DOHH2 (cell line): ENCODE measurements around the gene TP63.

Experiments used
- H3F3A ChIP-seq: fragments of 200-600 bp; sonication (generic), shearing (Covaris generic); 2 replicates; pipeline ENCODE4 v1.6.0; 2016; ENCODE audit warnings: antibody characterized with exemption, mild to moderate bottlenecking; ENCODE audit not compliant: control insufficient read depth, insufficient read depth
- H3K27ac ChIP-seq: fragments of 200-600 bp; sonication (generic); 2 replicates; pipeline ENCODE4 v1.5.1; 2014; ENCODE audit warnings: low read depth, mild to moderate bottlenecking, low read length, moderate library complexity
- H3K27me3 ChIP-seq: fragments of 200-600 bp; sonication (generic); 2 replicates; pipeline ENCODE4 v1.6.1; 2014; ENCODE audit warnings: mild to moderate bottlenecking, low read length, mixed read lengths; ENCODE audit not compliant: control insufficient read depth
- H3K36me3 ChIP-seq: fragments of 200-600 bp; sonication (generic); 2 replicates; pipeline ENCODE4 v1.6.1; 2014; ENCODE audit warnings: mild to moderate bottlenecking, low read length, moderate library complexity, mixed read lengths; ENCODE audit not compliant: control insufficient read depth
- H3K4me1 ChIP-seq: fragments of 200-600 bp; sonication (generic); 2 replicates; pipeline ENCODE4 v1.6.1; 2014; ENCODE audit warnings: mild to moderate bottlenecking, low read length, mixed read lengths; ENCODE audit not compliant: control insufficient read depth
- H3K4me2 ChIP-seq: fragments of 200-600 bp; sonication (generic); 2 replicates; pipeline ENCODE4 v1.6.0; 2014; ENCODE audit warnings: mild to moderate bottlenecking, low read length, moderate library complexity
- H3K4me3 ChIP-seq: fragments of 200-600 bp; sonication (generic); 2 replicates; pipeline ENCODE4 v1.5.1; 2014; ENCODE audit warnings: mild to moderate bottlenecking, low read length, mixed read lengths
- H3K79me2 ChIP-seq: fragments of 200-600 bp; sonication (generic); 2 replicates; pipeline ENCODE4 v1.6.1; 2014; ENCODE audit warnings: mild to moderate bottlenecking, low read length, mixed read lengths; ENCODE audit not compliant: control insufficient read depth
- H3K9me2 ChIP-seq: fragments of 200-600 bp; sonication (generic); replicated peaks from 2 replicates; pipeline ENCODE4 v1.6.1; 2014; ENCODE audit warnings: mild to moderate bottlenecking, low read length, mixed read lengths; ENCODE audit not compliant: control insufficient read depth
- H3K9me3 ChIP-seq: fragments of 200-600 bp; sonication (generic); 2 replicates; pipeline ENCODE4 v1.6.1; 2014; ENCODE audit warnings: antibody characterized with exemption, low read length, mixed read lengths; ENCODE audit not compliant: control insufficient read depth, insufficient read depth
- H4K20me1 ChIP-seq: fragments of 200-600 bp; sonication (generic); 2 replicates; pipeline ENCODE4 v1.6.0; 2014; ENCODE audit warnings: low read depth, mild to moderate bottlenecking, antibody characterized with exemption, low read length, moderate library complexity; ENCODE audit not compliant: control insufficient read depth, insufficient read depth
- EZH2phosphoT487 ChIP-seq: fragments of 200-600 bp; sonication (generic); IDR thresholded peaks from 2 replicates; pipeline ENCODE4 v1.6.1; 2017; ENCODE audit warnings: borderline replicate concordance, mild to moderate bottlenecking, antibody characterized with exemption, low read length, moderate library complexity, mixed read lengths
- TF ChIP-seq, protein P1 (sequence below): fragments of 200-600 bp; sonication (generic); IDR thresholded peaks from one replicate; pipeline ENCODE4 v1.5.1; 2014; ENCODE audit warnings: antibody characterized with exemption, mild to moderate bottlenecking, low read depth, low read length; ENCODE audit not compliant: poor library complexity, severe bottlenecking

The TP63 gene

DNA sequence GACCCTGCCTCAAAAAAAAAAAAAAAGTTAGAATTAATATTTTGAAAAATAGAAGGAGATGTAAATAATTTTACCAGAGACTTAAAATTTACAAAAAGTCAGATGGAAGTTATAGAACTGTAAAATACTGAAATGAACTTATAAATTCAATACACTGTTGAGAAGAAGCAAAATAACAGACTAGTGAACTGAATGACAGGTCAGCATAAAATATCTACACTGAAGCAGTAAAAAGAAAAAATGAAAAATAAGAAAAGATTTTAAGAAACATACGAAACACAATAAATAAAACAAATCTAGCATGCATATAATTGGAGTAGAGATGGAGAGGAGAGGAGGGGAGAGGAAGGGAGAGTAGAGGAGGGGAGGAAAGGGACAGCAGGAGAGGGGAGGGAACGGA is 33.3 kb upstream of the TP63 start:
- no peaks in the 10 kb centered on the region for H3K36me3 ChIP-seq
- no peaks in the 10 kb centered on the region for H3K9me2 ChIP-seq
- H3F3A ChIP-seq = no peaks in the 10 kb centered on the region
- H3K27me3 ChIP-seq = no peaks in the 10 kb centered on the region
- H3K4me1 ChIP-seq = no peaks in the 10 kb centered on the region
- no peak overlapping the region for H3K4me2 ChIP-seq
- H3K79me2 ChIP-seq = no peaks in the 10 kb centered on the region
- H3K4me3 ChIP-seq = no peak overlapping the region
- no peaks in the 10 kb centered on the region for H4K20me1 ChIP-seq
- TF ChIP-seq, protein P1, sequence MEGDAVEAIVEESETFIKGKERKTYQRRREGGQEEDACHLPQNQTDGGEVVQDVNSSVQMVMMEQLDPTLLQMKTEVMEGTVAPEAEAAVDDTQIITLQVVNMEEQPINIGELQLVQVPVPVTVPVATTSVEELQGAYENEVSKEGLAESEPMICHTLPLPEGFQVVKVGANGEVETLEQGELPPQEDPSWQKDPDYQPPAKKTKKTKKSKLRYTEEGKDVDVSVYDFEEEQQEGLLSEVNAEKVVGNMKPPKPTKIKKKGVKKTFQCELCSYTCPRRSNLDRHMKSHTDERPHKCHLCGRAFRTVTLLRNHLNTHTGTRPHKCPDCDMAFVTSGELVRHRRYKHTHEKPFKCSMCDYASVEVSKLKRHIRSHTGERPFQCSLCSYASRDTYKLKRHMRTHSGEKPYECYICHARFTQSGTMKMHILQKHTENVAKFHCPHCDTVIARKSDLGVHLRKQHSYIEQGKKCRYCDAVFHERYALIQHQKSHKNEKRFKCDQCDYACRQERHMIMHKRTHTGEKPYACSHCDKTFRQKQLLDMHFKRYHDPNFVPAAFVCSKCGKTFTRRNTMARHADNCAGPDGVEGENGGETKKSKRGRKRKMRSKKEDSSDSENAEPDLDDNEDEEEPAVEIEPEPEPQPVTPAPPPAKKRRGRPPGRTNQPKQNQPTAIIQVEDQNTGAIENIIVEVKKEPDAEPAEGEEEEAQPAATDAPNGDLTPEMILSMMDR = no peak
- no peak for TF ChIP-seq EZH2phosphoT487
- no peaks in the 10 kb centered on the region for H3K9me3 ChIP-seq
- H3K27ac ChIP-seq = no peak overlapping the region

DNA sequence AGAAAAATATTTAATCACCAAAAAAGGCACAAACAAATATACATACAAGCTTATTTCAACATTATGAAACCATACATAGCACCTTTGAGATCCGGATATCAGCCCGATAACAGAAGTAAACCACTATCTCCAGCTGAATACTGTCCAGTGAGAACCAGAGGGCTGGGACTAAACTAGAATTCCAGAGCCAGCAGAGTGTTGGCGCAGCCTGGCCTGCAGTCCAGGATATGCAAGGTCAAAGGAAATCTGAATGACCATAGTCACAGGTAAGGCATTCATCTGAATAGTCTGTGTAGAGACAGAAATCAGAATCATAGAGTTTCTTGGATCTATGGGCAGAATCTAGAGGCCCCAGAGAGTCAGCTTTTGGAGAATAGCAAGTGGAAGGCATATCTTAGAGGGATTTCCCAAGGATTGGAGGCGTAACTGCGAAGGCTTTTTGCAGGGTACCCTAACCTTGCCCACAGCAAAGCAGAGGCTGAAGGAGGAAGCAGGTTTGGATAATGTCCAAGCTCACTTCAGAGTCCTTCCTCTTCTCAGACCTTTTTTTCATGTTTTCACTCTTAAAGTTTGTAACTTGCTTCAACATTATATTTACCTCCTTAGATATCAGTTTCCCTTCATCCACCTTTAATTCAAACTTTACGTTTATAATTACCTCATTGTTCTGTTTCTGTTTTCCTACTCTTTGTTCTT is 32.5 kb upstream of the TP63 start:
- Histone ChIP-seq H3K36me3 (no peaks in the 10 kb centered on the region), H3K4me1 (no peaks in the 10 kb centered on the region), H3K4me2 (no peak overlapping the region), H3K9me2 (no peaks in the 10 kb centered on the region), H3K27ac (no peak overlapping the region), H3F3A (no peaks in the 10 kb centered on the region), H3K27me3 (no peaks in the 10 kb centered on the region), H3K9me3 (no peaks in the 10 kb centered on the region), H4K20me1 (no peaks in the 10 kb centered on the region), H3K79me2 (no peaks in the 10 kb centered on the region), H3K4me3 (no peak overlapping the region)
- no peak for TF ChIP-seq EZH2phosphoT487
- TF ChIP-seq, protein P1 = no peak

DNA sequence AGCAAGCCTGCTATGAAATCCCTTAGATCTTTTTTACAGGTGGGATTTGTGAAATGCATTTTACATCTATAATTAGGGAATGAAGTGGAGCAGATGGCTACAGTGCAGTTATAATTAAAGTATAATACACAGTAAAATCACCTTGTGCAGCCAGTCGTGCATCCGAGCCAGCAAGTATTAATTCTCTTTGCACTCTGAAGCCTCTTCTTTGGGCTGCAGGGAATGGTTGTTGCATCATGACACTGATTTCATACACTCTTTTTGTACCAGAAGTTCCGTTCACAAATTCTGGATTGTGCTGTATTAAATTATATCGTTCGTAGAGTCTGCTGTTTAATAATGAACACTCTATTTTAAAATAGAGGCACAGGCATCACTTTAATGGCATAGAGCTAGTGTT is 28.7 kb upstream of the TP63 start:
- Histone ChIP-seq H3K27ac (no peak overlapping the region), H3K4me2 (no peak overlapping the region), H3K36me3 (no peaks in the 10 kb centered on the region), H3F3A (no peaks in the 10 kb centered on the region), H3K79me2 (no peaks in the 10 kb centered on the region), H3K9me2 (no peaks in the 10 kb centered on the region), H3K9me3 (no peaks in the 10 kb centered on the region), H3K4me3 (no peak overlapping the region), H3K27me3 (no peaks in the 10 kb centered on the region), H4K20me1 (no peaks in the 10 kb centered on the region), H3K4me1 (no peaks in the 10 kb centered on the region)
- TF ChIP-seq, protein P1 = no peak
- TF ChIP-seq EZH2phosphoT487 = no peak
